Ramos (cell line): Measurements from ENCODE around the gene SIPA1L3.

Experiments used
- in situ Hi-C: fragments of 300-500 bp; cut with MboI; formaldehyde crosslinking; loops from one replicate; pipeline ENCODE4 v1.14.3; 2022; ENCODE audit warnings: low sequenced_read_pairs; ENCODE audit not compliant: unreplicated experiment

The SIPA1L3 gene

DNA sequence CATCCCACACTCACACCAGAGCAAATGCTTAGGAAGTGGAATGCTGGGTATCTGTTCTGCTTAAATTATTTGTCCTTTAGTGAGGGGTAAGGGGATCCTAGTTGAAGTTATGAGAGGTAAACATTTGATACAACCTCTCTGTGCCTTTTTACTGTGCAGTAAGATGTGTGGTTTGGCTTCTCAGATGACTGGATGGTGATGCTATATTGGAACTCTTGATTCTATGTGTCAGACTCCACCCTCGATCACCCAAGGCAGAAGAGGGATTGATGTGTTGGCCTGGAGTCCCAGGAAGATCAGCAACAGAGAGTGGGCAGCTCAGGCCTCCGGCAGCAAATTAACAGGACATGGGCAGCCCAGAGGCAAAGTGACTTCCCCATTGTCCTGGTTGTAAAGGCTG is 66.7 kb downstream of the SIPA1L3 start:
- in situ Hi-C loops = no loop called here

GRCh38 chr19:37975071-37975470 is 68.1 kb downstream of the SIPA1L3 start:
- in situ Hi-C loops = no loop called here

DNA sequence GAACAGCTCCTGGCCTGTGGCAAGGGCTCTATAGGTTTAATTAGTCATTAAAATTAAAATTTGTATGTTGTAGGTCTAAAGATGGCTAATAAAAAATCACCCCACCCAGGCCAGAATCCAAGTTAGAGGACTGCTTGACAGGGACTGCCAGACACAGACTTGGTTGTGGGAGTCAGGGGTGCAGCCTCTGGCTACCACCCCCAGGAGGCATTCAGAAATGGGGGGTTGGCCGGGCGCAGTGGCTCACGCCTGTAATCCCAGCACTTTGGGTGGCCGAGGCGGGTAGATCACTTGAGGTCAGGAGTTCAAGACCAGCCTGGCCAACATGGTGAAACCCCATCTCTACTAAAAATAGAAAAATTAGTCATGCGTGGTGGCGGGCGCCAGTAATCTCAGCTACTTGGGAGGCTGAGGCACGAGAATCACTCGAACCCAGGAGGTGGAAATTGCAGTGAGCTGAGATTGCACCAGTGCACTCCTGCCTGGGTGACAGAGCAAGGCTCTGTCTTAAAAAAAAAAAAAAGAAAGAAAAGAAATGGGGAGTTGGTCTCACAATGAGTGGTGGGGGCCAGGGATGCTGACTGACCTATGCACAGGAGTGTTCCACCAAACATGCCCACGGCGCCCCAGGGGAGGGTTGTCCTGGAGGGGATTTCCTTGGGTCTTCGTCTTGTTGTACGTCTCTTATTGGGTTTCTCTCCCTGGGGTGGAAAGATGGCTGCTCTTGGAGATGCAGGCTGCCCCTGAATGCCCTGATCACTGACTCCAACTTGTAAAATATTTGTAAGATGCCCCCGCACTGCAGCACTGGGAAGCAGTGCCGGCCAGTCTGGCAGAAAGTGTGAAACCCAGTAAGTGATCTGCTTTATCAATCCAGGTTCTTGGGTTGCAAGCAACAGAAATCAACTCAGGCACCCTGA is 68.8 kb downstream of the SIPA1L3 start:
- in situ Hi-C loops = no loop called here

DNA sequence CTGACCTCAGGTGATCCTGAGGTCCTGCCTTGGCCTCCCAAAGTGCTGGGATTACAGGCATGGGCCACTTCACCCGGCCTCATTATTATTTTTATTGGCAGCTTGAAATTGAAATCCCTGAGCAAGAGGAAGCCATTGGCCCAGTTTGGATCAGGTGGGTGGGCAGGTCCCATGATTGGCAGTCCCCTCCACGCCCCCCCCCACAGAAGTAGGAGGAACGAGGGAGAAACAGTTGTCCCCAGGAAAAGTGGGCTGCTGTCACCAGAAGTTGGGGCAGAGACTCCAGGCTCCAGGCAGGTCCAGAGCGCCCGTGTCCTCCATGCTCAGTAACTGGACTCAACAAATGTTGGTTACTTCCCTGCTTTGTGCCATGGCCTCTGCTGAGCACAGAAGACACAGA is 70.4 kb downstream of the SIPA1L3 start:
- in situ Hi-C loops = no loop called here

- in situ Hi-C loops = no loop called here
These were observed 71.0 kb downstream of the SIPA1L3 start for GRCh38 chr19:37977992-37978391.

DNA sequence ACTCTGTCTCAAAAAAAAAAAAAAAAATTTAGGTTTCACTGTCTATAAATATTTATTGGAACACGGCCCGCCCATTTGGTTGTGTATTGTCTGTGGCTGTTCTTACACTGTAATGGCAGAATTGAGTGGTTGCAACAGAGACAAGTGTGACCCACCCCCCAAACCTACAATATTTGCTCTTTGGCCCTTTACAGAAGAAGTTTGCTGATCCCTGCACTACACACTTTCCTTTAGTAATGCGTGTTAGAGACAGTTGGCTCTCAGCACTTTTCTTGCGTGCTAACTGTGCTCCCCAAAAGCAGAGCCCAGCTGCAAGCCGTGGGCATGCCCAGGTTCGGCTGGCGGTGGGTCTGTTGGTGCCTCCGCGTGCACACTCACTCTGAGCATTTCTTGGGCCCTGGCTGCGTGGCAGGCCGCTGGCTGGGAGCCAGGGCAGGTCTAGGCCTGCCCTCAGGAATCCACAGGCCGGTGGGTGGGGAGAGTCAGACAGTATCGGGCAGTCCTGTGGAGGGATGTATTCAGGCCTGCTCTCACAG is 72.6 kb downstream of the SIPA1L3 start:
- in situ Hi-C loops = loop anchor here (5.0 kb wide), 1 partner anchor 57 kb away; no protein-coding TSS in a partner anchor

DNA sequence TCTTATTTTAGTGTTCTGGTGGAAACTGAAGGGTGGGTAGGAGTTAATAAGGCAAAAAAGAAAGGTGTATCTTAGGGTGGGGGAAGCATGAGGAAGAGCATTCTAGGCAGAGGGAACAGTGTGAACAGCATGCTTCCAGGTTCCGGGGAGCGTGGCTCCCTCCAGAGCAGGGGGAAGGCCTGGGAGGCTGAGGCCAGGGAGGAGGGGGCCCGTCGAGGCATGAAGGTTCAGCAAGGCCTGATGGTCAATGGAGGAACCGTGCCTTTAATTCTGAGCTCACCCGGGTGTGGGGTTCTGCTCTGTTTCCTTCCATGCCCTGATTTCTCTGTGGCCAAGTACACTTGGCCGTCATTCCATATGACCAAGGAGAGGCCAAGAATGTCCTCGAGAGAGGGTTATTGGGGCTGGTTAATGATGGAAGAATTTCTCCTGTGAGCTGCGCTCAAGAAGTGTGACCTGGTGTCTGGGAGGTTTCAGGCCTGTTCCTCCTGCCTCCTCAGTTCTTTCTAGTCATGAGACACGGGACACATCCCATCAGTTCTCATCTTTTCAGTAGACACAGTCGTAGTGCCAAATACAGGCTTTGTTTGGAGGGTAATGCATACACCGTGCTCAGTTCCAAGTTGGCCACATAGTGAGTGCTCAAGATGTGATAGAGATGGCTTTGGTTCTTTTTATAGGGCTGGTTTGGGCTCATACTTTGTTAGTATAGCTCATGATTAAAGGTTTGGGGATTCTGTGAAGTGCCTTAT is 73.6 kb downstream of the SIPA1L3 start:
- in situ Hi-C loops = loop anchor here (5.0 kb wide), 1 partner anchor 58 kb away; no protein-coding TSS in a partner anchor

- in situ Hi-C loops = loop anchor here (5.0 kb wide), 1 partner anchor 60 kb away; no protein-coding TSS in a partner anchor
These were observed 74.9 kb downstream of the SIPA1L3 start for GRCh38 chr19:37981785-37982475.

DNA sequence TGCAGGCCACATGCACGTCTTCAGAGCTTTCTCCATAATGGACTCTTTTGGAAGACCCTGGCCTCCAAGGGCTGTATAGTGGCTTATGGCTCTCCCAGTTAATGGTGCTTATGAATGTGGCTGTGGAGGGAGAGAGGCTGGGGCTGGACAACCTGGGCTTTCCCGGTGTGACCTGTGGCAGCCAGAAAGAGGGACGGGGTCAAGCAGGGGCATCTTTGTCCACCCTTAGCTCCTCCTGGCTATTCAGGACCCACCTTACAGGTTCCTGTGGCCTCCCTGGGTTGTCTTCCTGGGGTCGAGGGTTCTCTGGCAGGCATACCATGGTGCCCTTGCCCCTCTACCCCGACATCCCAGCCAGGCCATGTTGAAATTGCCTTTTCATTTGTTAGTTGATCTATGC is 75.6 kb downstream of the SIPA1L3 start:
- in situ Hi-C loops = loop anchor here (5.0 kb wide), 1 partner anchor 60 kb away; no protein-coding TSS in a partner anchor

GRCh38 chr19:37983153-37983552 is 76.1 kb downstream of the SIPA1L3 start:
- in situ Hi-C loops = loop anchor here (5.0 kb wide), 1 partner anchor 61 kb away; no protein-coding TSS in a partner anchor

GRCh38 chr19:37983916-37984315 is 76.9 kb downstream of the SIPA1L3 start:
- in situ Hi-C loops = loop anchor here (5.0 kb wide), 1 partner anchor 62 kb away; no protein-coding TSS in a partner anchor

GRCh38 chr19:37986048-37986750 is 79.2 kb downstream of the SIPA1L3 start:
- in situ Hi-C loops = no loop called here

GRCh38 chr19:37987356-37988332 is 80.6 kb downstream of the SIPA1L3 start:
- in situ Hi-C loops = no loop called here

- in situ Hi-C loops = no loop called here
These were observed 82.0 kb downstream of the SIPA1L3 start for GRCh38 chr19:37988758-37989635.

- in situ Hi-C loops = no loop called here
These were observed 82.8 kb downstream of the SIPA1L3 start for GRCh38 chr19:37989855-37990254.

GRCh38 chr19:37990362-37990761 is 83.4 kb downstream of the SIPA1L3 start:
- in situ Hi-C loops = no loop called here

DNA sequence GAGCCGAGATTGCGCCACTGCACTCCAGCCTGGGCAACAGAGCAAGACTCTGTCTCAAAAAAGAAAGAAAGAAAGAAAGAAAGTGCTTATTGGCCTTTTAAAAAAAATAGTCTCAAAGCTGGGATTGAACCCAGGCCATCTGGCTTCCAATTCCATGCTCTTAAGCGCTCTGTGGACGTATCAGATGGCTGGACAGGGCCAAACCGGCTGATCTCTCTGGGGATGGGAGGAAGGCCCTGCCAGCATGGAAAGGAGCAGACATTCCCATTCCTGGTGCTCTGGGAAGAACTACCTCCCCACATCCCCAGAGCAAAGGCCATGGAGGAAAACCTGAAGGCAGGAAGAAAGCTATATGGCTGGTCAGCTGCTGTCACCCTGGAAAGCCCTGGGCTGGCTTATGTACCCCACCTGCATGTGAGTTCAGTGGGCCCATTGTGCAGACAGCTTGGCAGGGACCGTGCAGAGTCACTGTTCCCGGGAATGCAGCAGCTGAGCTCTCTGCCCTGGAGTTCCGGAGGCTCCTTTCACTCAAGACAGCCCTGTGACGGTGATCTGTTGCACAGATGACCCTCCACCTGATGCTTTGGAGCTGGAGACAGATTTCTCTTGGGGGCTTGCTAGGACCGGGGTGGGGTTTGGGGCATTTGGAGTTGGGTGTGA is 84.3 kb downstream of the SIPA1L3 start:
- in situ Hi-C loops = no loop called here
